HL-60 (cell line): ENCODE results near the gene ZNF280B.
"Not testable (repeated sequence)": the region's sequence is repeated elsewhere in the genome, so short reads cannot be mapped to it uniquely, and the experiment has no call there.

ENCODE experiments used
- CTCF ChIP-seq: IDR thresholded peaks from one replicate; pipeline ENCODE4 v1.5.1; 2011; ENCODE audit warnings: low read length, control low read depth, inconsistent platforms; ENCODE audit not compliant: insufficient read depth
- GABPA ChIP-seq: IDR thresholded peaks from 2 replicates; pipeline ENCODE4 v1.6.1; 2012; ENCODE audit warnings: low read depth
- POLR2AphosphoS5 ChIP-seq: IDR thresholded peaks from 2 replicates; pipeline ENCODE4 v1.6.1; 2012; ENCODE audit warnings: low read depth
- REST ChIP-seq: IDR thresholded peaks from 2 replicates; pipeline ENCODE4 v1.6.1; 2012; ENCODE audit warnings: low read depth; ENCODE audit not compliant: insufficient replicate concordance
- SPI1 ChIP-seq: IDR thresholded peaks from 2 replicates; pipeline ENCODE4 v1.6.1; 2012; ENCODE audit warnings: low read depth, mild to moderate bottlenecking, borderline replicate concordance

GRCh38 chr22:22491589-22491988 lies 17.0 kb downstream of the ZNF280B start:
- TF ChIP-seq CTCF, POLR2AphosphoS5, GABPA, REST, SPI1: not testable (repeated sequence)
